ENCODE measurements around the gene PNMA8C. TPM values are rescaled to one million over a fixed set of nuclear protein-coding genes. Genes with fewer than 3 reads are reported as not detected.
"Not testable (repeated sequence)": the region's sequence is repeated elsewhere in the genome, so short reads cannot be mapped to it uniquely, and the experiment has no call there.

PNMA8C gene
- total RNA-seq, 1 donor from 2014 or later: not detected

DNA sequence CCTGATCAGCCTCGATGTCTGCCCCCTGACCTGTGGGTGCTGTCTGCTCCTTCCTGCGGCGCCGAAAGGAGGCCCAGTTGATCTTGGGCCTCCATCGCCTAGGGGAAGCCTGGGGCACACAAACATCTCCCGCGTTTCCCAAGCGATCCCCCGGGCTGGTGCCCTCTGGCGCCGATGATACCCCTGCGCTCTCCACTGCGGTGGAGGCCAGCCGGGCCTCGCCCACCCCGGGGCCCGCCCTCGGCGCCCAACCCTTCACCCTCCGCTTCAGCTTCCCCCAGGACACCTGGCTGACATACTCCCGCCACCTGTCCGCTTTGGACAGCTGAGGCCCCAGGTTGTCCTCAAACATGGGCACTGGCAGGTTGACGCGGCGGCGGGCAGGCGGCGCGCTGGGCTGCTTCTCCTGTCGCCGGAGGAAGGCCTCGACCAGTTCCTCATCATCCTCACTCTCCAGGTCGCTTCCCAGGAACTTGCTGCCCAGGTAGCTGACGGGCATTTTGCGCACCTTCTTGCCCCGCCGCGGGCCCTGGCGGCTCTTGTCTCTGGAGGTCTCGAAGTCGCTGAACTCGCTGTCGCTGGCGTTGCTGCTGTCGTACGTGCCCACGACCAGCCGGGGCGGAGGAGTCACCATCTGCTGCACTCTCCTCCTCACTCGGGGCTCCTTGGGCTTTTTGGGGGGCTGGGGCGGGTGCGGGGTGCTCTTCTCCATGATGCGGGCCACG lies 16.6 kb downstream of the PNMA8C start:
- no peak for DNase-seq (ENCODE audit: low read depth in 2 of 2)

DNA sequence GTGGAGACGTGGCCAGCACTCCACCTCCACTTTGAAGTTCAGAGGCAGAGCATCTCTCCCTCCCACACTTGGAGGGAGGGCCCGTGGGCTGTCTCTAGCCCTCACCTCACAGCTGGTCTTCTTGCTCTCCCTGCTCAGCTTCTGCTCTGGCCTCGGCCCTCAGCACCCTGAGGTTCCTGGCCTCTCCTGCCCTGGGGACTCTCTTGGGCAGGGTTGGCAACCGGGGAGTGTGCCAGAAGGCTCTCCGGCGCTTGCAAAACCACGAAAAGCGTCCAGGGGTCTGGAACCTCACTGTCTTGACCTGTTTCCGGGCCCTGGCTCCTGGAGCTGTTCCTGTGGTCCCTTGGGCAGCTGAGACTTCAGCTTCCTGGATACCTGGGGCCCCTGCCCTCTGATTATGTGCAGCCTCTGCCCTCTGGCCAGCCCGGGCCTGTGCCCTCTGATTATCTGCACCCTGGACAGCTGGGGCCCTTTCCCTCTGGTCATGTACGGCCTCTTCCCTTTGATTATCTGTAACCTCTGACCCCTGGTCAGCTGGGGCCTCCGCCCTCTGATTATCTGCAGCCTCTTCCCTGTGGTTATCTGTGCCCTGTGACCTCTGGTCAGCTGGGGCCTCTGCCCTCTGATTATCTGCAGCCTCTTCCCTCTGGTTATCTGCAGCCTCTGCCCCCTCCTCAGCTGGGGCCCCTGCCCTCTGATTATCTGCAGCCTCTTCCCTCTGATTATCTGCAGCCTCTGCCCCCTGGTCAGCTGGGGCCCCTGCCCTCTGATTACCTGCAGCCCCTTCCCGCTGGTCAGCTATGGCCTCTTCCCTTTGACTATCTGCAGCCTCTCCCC lies 17.4 kb downstream of the PNMA8C start:
- DNase-seq (ENCODE audit: low read depth in 2 of 2): no peak

DNA sequence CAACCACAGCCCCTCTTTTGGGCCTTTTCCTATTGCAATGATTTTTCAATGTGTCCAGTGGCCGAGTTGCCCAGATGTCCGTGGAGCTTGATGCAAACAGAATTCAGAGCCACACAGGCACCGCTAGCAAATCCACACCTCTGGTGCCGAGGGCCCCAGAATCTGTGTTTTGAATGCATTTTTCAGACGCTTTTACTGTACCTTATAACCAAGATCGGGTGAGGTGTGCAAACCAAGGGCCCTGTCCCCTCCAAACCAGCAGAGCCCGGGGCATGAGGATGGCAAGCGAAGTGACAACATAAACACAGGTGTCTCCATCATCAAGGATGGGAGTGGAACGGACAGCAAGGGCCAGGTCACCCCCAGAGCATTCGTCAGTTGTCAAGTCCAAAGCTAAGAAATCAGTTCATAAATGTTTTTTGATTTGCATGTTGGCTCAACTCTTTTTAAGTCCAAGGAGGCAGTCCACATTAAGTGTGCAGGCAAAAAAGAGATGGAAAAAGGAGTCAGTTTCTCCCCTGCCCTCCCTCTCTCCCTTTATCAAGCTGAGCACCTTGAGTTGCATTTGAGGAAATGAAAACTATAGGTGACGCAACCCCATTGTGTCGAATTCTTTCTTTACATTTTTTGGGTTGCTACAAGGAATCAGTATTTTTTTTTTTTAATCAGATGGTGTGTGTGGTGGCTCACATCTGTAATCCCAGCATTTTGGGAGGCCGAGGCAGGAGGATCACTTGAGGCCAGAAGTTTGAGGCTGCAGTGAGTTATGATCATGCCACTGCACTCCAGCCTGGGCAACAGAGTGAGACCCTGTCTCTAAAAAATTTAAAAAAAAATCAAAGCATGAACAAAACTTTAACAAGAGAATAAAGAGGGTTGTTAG lies 18.3 kb downstream of the PNMA8C start:
- no peak for DNase-seq (ENCODE audit: low read depth in 2 of 2)

DNA sequence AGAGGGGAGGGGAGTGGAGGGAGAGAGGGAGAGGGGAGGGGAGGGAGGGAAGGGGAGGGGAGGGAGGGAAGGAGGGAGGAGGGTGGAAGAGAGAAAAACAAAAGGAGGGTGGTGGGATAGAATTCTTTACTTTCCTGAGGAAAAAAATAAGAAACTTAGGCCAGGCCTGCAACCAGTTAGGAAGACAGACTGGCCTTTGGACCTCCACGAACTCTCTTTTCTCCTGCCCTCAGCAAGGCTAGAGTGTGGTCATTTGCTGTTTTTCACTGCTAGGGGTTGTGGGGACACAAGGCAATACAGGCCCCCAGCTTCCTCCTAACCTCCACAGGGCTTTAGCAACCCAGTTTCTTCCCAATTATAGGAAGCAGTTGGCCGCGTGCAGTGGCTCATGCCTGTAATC lies 19.5 kb downstream of the PNMA8C start:
- no peak for DNase-seq (ENCODE audit: low read depth in 2 of 2)

DNA sequence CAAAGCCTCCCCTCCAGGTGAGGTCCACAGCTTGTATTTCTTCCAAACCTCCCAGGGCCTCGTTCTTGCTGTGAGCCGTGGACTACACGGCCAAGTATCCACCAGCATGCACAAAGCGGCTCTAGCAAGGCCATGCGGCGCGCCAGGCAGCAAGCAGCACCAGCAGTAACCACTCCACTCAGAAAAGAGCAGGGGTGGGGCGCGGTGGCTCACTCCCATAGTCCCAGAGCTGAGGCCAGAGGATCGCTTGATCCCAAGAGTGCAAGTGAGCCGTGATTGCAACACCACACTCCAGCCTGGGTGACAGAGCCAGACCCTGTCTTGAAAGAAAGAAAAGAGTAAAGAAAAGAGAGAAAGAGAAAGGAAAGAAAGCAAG lies 20.1 kb downstream of the PNMA8C start:
- DNase-seq (ENCODE audit: low read depth in 2 of 2): no peak

DNA sequence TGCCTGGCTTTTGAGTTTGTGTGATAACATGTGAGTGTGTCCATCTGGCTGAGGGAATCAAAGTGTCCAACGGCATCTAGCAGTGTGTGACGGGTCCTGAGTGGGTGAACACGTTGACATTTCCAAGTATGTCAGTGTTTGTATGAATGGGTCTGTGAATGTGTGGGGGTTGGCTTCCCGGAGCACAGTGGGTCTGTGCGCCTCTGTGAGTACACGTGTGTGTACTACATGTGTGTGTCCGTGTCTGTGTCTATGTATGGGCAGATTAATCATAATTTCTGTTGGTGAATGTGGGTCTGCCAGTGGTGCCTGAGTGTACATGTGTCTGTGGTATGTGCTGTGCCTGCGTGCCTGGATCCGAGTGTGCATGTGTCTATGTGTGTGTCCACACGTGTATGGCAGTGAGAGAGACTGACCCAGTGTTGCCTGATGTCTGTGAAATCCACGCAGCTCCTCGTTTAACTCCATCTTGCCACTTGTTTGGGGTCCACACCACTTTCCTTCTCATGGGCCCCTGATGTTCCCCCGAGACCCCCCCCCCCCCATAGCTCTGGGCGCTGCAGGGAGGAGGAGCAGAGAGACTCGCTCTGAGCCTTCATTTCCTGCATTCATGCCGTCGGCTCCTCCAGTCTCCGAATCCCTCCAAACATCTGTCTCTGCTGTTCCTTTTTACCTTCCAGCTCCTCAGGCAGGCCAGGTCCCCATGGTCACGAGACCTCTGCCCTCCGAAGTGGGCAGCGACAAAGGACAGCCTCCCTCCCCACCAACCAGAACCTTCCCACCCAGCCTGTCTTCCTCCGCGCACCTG lies 20.7 kb downstream of the PNMA8C start:
- DNase-seq (ENCODE audit: low read depth in 2 of 2): no peak

DNA sequence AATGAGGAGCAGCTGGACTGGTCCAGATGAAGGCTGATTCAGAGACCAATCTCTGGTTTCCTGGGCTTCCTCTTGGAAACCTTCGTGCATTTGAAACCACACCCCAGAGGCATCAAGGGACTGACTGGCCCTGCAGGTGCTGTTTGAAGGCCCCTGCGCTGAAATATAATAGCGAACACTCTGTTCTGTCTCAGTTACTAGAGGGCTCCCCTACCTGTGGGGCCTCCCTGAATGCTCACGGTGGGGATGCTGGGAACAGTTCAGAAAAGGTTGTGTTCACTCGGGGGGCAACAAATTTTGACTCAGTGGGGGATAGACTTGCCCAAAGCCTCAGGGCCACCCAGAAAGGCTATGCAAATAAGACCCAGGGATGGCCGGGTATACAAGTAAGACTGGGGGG lies 21.8 kb downstream of the PNMA8C start:
- DNase-seq (ENCODE audit: low read depth in 2 of 2): no peak

DNA sequence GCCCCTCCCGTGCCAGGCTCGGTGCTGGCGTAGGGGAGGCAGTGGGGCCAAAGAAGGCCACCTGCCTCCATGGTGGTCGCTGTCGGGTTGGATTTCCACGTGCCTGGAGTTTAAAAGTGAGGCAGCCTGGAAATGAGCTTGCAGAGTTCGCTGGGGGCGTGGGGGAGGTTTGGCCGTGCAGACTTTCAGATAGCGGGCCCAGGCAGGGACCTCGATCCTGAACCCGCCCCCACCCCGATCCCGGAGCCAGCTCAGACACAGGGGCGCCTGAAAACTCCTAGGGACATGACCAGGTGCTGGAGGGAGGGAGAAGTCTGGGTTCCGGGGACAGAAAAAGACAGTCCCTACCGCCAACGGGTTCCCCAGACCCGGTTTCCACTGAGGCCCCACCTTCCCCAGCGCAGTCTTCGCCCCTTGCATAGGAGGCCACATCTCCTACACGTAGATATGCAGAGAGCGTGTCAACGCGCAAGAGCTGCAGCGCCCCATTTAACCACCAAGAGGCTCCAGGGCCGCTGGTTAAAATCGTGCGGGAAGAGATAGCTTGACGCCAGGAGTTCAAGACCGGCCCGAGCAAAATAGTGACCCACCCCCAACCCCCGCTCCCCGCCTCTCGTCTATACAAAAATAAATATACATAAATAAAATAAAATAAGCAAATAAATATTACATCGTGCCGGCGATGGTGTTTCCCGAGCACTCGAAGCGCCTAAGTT lies 23.8 kb downstream of the PNMA8C start:
- DNase-seq (ENCODE audit: low read depth in 2 of 2): no peak

DNA sequence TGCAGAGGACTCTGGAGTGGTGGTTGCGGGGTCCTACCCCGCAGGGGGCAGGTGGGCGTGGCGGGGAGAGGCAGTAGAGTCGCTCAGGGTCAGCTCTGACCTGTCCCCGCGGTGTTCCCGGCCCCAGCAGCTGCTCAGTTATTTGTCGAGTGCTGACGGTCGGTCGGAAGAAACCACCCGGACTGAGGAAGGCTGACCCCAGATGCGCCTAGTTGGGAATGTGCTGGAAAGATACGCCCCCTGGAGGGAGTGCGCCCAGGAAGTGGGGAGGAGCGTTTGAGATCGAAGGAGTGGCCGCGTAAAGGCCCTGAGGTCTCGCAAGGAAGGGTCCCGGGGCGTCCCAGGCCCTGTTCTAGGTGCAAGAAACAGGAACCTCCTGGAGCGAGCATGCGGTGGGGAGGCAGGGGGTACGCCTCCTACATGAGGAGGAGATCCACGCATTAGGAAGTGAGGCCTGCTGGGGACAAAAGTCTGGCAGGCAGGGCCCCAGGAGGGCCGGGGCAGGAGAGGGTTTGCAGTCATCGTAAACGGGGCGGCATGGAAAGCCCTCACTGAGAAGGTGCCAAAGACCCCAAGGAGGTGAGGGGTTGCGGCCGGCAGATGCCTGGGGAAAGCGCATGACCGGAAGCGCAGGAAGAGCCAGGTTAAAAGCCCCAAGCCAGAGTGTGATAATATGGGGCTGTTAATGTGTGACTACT lies 24.5 kb downstream of the PNMA8C start:
- no peak for DNase-seq (ENCODE audit: low read depth in 2 of 2)

DNA sequence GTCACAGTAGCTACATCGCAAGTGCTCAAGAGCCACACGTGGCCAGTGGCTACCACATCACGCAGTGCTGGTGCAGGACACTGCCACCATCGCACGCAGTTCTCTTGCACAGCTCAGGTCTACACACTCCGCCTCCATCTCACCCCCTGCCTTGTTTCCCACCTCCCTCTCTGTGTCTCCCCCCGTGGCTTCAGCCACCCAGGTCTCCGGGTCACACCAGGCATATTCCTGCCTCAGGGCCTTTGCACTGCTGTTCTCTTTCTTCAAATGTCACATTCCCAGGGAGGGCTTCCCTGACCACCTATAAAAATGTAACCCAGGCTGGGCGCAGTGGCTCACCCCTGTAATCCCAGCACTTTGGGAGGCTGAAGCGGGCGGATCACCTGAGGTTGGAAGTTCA lies 26.0 kb downstream of the PNMA8C start:
- no peak for DNase-seq (ENCODE audit: low read depth in 2 of 2)

DNA sequence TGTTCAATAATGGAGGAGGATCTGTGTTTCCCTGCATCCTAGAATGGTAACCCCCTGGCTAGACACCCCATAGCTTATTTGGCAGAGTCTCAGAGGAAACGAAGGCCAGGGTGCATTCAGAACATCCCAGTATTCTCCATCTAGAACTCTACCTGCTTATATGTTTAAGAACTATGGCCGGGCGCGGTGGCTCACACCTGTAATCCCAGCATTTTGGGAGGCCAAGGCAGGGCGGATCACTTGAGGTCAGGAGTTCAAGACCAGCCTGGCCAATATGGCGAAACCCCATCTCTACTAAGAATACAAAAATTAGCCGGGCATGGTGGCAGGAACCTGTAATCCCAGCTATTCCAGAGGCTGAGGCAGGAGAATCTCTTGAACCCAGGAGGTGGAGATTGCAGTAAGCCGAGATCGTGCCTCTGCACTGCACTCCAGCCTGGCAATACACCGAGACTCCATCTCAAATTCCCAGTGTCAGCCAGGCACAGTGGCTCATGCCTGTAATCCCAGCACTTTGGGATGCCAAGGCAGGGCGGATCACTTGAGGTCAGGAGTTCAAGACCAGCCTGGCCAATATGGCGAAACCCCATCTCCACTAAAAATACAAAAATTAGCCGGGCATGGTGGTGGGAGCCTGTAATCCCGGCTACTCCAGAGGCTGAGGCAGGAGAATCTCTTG lies 30.8 kb downstream of the PNMA8C start:
- not testable (repeated sequence) for DNase-seq (ENCODE audit: low read depth in 2 of 2)

DNA sequence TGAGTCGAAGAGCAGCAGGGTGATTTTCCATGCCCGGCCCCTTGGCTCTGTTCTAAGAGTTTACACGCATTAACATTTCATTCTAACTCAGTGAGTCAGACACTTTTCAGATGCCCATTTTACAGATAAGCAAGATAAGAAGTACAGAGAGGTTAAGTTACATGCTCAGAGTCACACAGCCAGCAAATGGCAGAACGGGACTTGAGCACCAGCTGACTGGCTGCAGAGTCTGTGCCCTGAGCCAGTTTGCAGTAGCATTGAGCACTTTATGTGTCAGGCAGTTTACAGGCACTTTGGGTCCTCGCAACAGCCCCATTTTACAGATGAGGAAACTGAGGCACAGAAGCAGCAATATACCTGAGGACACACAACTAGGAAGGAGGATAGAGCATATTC lies 34.3 kb downstream of the PNMA8C start:
- no peak for DNase-seq (ENCODE audit: low read depth in 2 of 2)

DNA sequence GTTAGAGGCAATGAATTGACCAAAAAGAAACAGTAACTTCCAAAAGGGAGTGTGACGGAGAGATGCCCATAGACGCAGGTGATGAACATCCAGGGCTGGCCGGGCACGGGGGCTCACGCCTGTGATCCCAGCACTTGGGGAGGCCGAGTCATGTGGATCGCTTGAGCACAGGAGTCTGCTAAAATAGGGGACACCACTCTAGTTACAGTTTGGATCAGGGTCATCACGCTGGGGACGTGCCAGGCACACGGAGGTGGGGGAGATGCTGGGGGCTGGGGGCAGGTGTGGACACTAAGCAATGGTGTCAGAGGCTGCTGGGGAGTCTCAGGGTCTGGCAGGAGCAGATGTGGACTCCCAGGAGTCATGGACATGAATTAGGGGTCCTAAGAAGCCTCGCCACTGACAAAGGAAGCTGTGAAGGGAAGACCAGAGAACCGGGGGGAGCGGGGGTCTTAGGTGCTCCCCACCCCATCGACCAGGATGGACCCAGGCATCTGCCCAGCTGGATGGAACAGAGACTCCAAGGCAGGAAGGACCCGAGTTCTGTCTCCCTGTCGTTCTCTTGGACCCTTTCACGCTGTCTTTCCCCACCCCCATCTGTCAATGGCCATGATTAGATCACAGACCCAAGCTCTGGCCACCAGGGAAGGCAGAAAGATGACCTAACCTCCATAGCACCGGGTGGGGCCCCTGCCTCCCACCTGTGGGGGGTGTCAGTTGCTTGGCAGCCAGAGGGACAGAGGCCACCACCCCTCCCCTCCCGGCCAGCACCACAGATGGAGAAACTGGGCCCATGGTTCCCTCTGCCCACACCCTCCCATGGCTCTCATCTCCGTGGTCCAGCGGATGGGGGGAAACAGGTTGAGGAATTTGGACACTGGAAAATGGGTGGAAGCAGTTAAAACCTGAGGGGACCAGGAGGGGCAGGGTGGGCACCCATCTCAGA lies 35.0 kb downstream of the PNMA8C start:
- DNase-seq (ENCODE audit: low read depth in 2 of 2): no peak

DNA sequence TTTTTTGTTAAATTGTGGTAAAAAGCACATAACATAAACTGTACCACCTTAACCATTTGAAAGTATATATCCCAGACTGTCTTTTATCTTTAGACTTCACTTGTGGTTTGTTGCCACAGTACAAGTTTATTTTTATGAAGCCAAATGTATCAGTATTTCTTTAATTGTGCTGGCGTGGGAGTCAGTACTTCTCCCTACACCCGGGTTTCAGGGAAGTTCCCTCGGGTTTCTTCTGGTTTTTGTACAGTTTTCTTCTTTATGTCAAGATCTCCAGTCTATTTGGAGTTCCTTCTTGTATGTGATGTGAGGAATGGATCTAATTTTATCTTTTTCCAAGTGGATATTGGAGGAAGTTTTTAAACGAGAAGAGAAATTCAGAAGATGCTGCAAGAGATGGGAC lies 35.9 kb downstream of the PNMA8C start:
- no peak for DNase-seq (ENCODE audit: low read depth in 2 of 2)

DNA sequence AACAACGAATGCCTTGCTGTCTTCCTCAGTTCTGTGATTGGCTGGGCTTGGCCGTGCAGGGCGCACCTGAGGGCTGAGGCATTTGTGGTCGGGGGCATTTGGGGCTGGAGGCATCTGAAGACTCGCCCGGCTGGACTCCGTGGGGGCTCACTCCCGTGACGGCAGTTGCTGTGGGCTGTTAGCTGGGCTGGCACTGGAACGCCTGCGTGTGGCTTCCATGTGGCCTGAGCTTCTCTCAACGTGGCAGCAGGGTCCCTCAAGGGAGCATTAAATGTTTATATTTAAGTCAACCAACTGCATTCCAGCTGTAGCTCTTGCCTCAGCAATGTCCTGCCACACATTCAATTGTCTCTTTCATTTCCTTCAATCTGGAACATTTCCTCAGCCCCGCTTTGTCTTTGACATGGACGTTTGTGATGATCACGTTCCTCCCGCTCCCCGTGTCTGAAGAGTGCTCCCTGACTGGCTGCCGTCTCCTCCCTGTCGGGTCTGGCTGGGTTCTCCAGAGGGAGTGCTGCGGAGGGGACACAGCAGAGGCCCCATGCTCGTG lies 36.4 kb downstream of the PNMA8C start:
- DNase-seq (ENCODE audit: low read depth in 2 of 2): peak in 1 of 2 donors; percentile 43

DNA sequence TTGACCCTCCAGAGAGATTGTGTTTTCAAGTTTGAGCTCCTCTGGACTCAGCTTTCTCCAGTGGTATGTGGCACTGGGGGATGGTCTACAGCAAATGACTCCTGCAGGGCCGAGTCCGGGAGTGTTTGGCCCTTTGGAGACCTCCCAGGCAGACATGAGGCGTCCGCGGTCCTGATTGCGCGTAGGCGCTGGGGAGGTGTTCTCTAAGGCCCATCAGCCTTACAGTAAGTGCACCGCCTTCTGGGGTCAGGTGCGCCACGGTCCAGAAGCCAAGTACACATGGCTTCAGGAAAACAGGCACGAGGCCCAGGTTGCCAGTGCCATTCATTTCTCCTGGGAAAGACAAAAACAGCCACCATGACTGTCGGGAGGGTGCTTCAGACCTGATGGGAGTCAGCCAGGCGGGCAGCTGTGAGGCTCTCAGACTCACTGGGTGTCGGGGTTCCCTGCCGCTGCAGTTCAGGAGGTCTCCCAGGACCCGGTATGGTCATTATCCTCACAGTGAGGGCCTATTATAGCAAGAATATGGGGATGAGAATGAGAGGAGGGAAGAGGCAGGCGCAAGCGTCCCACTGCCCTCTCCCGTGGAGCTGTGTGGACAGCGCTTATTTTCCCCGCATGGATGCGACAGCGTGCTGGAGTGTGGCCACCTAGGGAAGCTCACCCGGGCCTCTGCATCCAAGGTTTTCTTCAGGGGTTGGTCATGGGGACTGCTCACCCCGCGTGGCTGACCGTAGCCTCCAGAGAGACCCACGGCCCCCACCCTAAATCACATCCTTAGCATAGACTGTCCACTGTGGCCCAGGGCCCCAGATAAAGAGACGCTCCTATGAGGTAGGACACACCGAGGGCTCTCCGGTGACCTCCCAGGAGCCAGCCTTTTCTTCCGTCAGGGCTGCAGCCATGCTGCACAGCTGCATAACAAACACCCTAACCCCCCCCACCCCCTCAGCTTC lies 37.2 kb downstream of the PNMA8C start:
- DNase-seq (ENCODE audit: low read depth in 2 of 2): no peak

DNA sequence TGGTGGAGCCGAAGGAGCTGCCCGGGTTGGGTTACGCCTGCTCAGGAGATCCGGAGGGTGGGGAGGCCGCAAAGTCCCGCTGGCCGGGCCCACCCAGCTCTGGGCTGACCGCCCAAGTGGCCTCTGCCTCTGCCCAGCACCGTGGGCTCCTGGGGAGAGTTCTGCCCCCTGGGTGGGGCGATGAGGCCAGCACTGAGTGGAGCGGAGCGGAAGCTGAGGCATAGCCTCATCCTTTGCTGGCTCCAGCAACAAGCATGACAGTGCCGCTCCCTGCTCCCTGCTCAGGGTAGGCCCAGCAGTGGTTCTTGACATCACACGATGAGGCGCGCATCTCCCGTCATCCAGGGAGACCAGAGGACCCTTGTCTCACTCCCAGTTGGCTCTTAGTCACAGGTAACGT lies 37.9 kb downstream of the PNMA8C start:
- DNase-seq (ENCODE audit: low read depth in 2 of 2): no peak

Data from dermis microvascular lymphatic vessel endothelial cell (primary cell).